ENCODE results near the gene SEMA3E. TPM values are rescaled to one million over a fixed set of nuclear protein-coding genes. Genes with fewer than 3 reads are reported as not detected.

SEMA3E gene
- total RNA-seq, 4 donors from 2014 or later, result 22.1 to 42.6 (median 25.0) TPM

DNA sequence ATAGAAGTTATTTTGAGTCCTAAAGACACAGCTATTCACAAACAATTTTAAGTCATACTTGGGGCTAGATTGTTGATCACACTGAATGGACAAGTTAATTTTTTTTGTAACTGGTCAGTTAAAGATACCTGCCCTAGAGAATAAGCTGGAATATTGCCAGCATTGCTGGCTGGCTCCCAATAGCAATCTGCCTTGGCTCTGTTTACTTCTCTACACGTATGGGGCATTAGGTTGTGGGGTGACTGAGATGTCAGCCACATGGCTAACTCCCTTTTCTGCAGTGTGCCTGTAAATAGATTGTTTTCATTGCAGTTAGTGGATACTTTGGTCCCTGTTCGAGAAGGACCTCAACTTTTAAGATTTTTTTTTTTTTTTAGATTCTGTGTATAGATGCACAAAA is 128.2 kb downstream of the SEMA3E start:
- no peaks in the 10 kb centered on the region for H3K27me3 ChIP-seq
- no peaks in the 10 kb centered on the region for H3K36me3 ChIP-seq
- ATAC-seq, result no peak
- TF ChIP-seq POLR2A (IDR thresholded peaks at IDR 0.05), result no peak
- no peak for TF ChIP-seq EP300 (IDR thresholded peaks at IDR 0.05)
- TF ChIP-seq, protein P1, sequence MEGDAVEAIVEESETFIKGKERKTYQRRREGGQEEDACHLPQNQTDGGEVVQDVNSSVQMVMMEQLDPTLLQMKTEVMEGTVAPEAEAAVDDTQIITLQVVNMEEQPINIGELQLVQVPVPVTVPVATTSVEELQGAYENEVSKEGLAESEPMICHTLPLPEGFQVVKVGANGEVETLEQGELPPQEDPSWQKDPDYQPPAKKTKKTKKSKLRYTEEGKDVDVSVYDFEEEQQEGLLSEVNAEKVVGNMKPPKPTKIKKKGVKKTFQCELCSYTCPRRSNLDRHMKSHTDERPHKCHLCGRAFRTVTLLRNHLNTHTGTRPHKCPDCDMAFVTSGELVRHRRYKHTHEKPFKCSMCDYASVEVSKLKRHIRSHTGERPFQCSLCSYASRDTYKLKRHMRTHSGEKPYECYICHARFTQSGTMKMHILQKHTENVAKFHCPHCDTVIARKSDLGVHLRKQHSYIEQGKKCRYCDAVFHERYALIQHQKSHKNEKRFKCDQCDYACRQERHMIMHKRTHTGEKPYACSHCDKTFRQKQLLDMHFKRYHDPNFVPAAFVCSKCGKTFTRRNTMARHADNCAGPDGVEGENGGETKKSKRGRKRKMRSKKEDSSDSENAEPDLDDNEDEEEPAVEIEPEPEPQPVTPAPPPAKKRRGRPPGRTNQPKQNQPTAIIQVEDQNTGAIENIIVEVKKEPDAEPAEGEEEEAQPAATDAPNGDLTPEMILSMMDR (IDR thresholded peaks at IDR 0.05), result no peak
- TF ChIP-seq POLR2AphosphoS5 (IDR thresholded peaks at IDR 0.05), result no peak
- H3K9me3 ChIP-seq, result no peaks in the 10 kb centered on the region
- no peaks in the 10 kb centered on the region for H3K4me1 ChIP-seq
- H3K4me3 ChIP-seq, result no peak overlapping the region
- no peak overlapping the region for H3K27ac ChIP-seq
- 0% methylated on average over 2 of the region's 2 CpGs for WGBS, 2 donors (ENCODE audit: low coverage in 1 of 2)

DNA sequence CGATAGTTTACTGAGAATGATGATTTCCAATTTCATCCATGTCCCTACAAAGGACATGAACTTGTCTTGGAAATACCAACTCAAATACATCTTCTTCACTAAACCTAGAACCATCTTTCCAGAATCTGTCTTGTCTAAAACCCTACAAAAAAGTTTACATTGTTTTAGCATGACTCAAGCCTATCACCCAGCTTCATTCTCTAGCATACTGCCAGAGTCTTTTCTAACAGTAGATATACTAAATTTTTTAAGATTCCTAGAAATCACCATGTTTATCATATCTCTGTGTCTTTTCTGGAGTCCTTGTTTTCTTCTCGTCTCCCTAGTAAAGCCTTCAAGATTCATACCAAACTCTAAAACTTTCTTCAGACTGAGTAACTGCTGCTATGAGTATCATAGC is 129.7 kb downstream of the SEMA3E start:
- TF ChIP-seq POLR2A (IDR thresholded peaks at IDR 0.05) (no peak), EP300 (IDR thresholded peaks at IDR 0.05) (no peak), POLR2AphosphoS5 (IDR thresholded peaks at IDR 0.05) (no peak)
- TF ChIP-seq, protein P1 (IDR thresholded peaks at IDR 0.05), result no peak
- 75 to 87% methylated on average over 2 of the region's 2 CpGs for WGBS, 2 donors (ENCODE audit: low coverage in 1 of 2)
- Histone ChIP-seq H3K27ac (no peak overlapping the region), H3K4me3 (no peak overlapping the region), H3K9me3 (no peaks in the 10 kb centered on the region), H3K36me3 (no peaks in the 10 kb centered on the region), H3K27me3 (no peaks in the 10 kb centered on the region), H3K4me1 (no peaks in the 10 kb centered on the region)
- no peak for ATAC-seq

DNA sequence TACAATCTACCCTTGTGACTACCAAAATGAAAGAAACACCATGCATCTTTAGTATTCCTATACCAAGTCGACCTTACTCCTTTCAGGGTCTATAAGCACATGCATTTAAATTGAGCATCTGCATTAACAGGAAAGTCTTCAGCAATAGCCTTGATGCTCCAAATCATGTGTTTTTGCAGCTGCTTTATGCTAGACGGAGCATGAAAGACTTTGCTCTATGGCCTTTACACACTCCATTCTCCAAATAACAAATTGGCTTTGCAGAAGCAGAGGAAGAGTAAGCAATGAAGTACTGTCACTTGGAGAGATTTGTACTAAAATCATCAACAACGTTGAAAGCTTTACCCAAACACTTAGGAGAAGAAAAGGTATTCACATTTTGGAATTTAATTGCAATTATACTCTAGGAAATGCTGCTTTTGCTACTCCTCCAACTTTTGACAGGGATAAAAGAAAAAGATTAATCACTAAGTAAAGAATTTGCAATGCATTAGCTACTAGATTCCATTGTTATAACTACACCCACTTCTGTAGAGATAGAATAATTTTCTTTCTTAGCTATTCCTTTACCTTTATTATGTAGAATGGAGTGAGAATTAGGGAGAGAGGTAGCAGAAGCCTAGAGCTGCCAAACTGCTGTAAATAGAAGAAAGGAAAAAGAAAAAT is 131.8 kb downstream of the SEMA3E start:
- no peaks in the 10 kb centered on the region for H3K9me3 ChIP-seq
- no peaks in the 10 kb centered on the region for H3K27me3 ChIP-seq
- H3K4me1 ChIP-seq, result no peaks in the 10 kb centered on the region
- TF ChIP-seq EP300 (IDR thresholded peaks at IDR 0.05), result no peak
- 35 to 47% methylated on average over 3 of the region's 3 CpGs for WGBS, 2 donors (ENCODE audit: low coverage in 1 of 2)
- H3K36me3 ChIP-seq, result no peaks in the 10 kb centered on the region
- no peak overlapping the region for H3K4me3 ChIP-seq
- H3K27ac ChIP-seq, result no peak overlapping the region
- ATAC-seq, result no peak

DNA sequence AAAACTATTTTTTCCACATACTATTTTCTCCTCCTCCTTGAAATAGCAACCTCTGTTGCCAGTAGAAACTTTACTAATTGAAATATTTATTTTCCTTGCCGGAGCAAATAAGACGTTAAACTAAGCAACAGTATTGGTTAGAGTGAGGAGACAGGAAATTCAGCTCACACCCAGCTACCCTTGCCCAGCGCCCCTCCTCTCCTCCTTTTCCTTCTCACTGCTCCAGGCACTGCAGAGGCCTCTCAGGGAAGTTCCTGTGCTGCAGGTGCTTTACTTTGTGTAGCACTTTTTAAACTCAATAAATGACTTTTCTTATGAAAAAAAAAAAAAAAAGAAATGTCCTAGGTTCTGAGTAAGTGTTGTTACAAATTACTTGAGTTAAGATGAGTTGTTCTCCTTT is 134.0 kb downstream of the SEMA3E start:
- ATAC-seq, result no peak
- H3K4me3 ChIP-seq, result no peak overlapping the region
- no peaks in the 10 kb centered on the region for H3K27me3 ChIP-seq
- H3K9me3 ChIP-seq, result no peaks in the 10 kb centered on the region
- H3K4me1 ChIP-seq, result no peaks in the 10 kb centered on the region
- WGBS, 2 donors (ENCODE audit: low coverage in 1 of 2), result 32 to 61% methylated on average over 3 of the region's 3 CpGs
- no peak overlapping the region for H3K27ac ChIP-seq
- TF ChIP-seq, protein P1 (IDR thresholded peaks at IDR 0.05), result no peak
- TF ChIP-seq POLR2A (IDR thresholded peaks at IDR 0.05) (no peak), EP300 (IDR thresholded peaks at IDR 0.05) (no peak), POLR2AphosphoS5 (IDR thresholded peaks at IDR 0.05) (no peak)
- no peaks in the 10 kb centered on the region for H3K36me3 ChIP-seq

DNA sequence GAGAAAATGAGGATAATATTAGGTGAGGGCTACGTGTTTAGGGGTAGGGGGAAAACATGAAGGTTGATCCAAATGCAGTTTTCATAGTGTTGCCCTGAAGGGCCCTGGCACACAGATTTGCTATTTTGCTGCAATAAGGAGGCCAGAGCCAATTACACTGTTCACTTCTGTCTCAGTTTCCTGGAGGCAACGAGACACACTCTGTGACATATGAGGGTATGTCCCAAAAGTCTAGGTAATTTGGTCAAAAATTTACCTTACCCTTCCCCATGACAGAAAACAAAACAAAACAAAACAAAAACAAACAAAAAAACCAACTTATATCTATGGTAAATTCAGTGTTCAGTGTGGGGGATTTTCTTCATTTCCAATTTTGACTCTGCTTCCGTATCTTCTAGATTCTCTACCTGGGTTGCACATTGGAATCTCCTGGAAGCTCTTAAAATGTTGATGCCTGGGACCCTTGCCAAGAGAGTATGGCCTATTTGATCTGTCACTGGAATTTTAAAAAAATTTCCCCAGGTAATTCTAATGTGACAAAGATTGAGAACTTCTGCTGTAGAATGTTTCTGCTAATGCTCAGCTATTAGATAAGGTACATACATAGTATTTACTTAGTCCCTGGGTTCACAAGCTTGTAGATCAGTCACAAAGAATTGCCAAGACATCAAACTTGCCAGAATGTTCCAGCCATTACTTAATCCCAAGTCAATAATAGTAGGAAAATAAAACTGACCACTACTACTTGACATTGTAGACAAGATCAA is 139.5 kb downstream of the SEMA3E start:
- Histone ChIP-seq H3K4me1 (no peaks in the 10 kb centered on the region), H3K36me3 (no peaks in the 10 kb centered on the region), H3K27me3 (no peaks in the 10 kb centered on the region), H3K27ac (no peak overlapping the region), H3K9me3 (no peaks in the 10 kb centered on the region), H3K4me3 (no peak overlapping the region)
- WGBS, 2 donors (ENCODE audit: low coverage in 1 of 2), result 78 to 86% methylated on average over 3 of the region's 3 CpGs
- no peak for ATAC-seq
- no peak for TF ChIP-seq POLR2A (IDR thresholded peaks at IDR 0.05)
- TF ChIP-seq EP300 (IDR thresholded peaks at IDR 0.05), result no peak

DNA sequence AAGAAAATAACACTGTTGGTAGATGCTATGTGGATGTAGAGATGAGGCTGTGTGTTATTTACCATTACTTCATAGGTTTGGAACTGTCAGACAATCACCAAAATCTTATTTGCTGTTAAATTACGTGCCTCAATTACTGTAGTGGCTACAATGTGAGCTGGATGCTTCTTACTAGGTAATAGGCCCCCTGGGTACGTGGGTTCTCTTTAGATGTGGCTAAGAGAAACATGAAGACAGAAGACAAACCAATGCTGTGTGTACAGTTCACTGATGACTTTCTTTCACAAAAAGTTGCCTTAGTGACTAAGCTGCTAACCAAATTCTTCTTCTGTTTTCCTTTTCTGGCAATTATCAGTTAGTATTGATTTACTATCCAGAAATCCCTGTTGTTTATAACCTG is 144.6 kb downstream of the SEMA3E start:
- WGBS, 2 donors (ENCODE audit: low coverage in 1 of 2), result 79 to 80% methylated on average over 2 of the region's 2 CpGs
- Histone ChIP-seq H3K9me3 (no peaks in the 10 kb centered on the region), H3K27me3 (no peaks in the 10 kb centered on the region), H3K36me3 (no peaks in the 10 kb centered on the region), H3K27ac (no peak overlapping the region), H3K4me1 (no peaks in the 10 kb centered on the region), H3K4me3 (no peak overlapping the region)
- TF ChIP-seq POLR2AphosphoS5 (IDR thresholded peaks at IDR 0.05) (no peak), EP300 (IDR thresholded peaks at IDR 0.05) (no peak), POLR2A (IDR thresholded peaks at IDR 0.05) (no peak)
- TF ChIP-seq, protein P1 (IDR thresholded peaks at IDR 0.05), result no peak
- no peak for ATAC-seq
